ENCODE measurements around the gene KRTAP6-1. TPM values are rescaled to one million over a fixed set of nuclear protein-coding genes. Genes with fewer than 3 reads are reported as not detected.

KRTAP6-1 gene
- total RNA-seq, 6 experiments from 2014 or later = not detected

Other genes starting within 250 kb of the KRTAP6-1 start
- gene KRTAP13-2, start 241.7 kb downstream of the KRTAP6-1 start, total RNA-seq (2021; fragmentation: NEBNext Ultra II Directional; extraction: Animal tissue kit (Norgen Biotek cat#: 25700)) = not detected
- gene KRTAP13-1, start 217.9 kb downstream of the KRTAP6-1 start, total RNA-seq (2021; fragmentation: NEBNext Ultra II Directional; extraction: Animal tissue kit (Norgen Biotek cat#: 25700)) = not detected
- not detected for gene KRTAP13-3, start 188.0 kb downstream of the KRTAP6-1 start, total RNA-seq (2021; fragmentation: NEBNext Ultra II Directional; extraction: Animal tissue kit (Norgen Biotek cat#: 25700))
- gene KRTAP13-4, start 183.7 kb downstream of the KRTAP6-1 start, total RNA-seq (2021; fragmentation: NEBNext Ultra II Directional; extraction: Animal tissue kit (Norgen Biotek cat#: 25700)) = not detected
- not detected for gene KRTAP15-1, start 173.7 kb downstream of the KRTAP6-1 start, total RNA-seq (2021; fragmentation: NEBNext Ultra II Directional; extraction: Animal tissue kit (Norgen Biotek cat#: 25700))
- gene KRTAP19-1, start 133.6 kb downstream of the KRTAP6-1 start, total RNA-seq (2021; fragmentation: NEBNext Ultra II Directional; extraction: Animal tissue kit (Norgen Biotek cat#: 25700)) = not detected
- gene KRTAP19-2, start 126.5 kb downstream of the KRTAP6-1 start, total RNA-seq (2021; fragmentation: NEBNext Ultra II Directional; extraction: Animal tissue kit (Norgen Biotek cat#: 25700)) = not detected
- not detected for gene KRTAP19-3, start 121.9 kb downstream of the KRTAP6-1 start, total RNA-seq (2021; fragmentation: NEBNext Ultra II Directional; extraction: Animal tissue kit (Norgen Biotek cat#: 25700))
- not detected for gene KRTAP19-4, start 116.8 kb downstream of the KRTAP6-1 start, total RNA-seq (2021; fragmentation: NEBNext Ultra II Directional; extraction: Animal tissue kit (Norgen Biotek cat#: 25700))
- gene KRTAP19-5, start 111.8 kb downstream of the KRTAP6-1 start, total RNA-seq (2021; fragmentation: NEBNext Ultra II Directional; extraction: Animal tissue kit (Norgen Biotek cat#: 25700)) = not detected
- gene KRTAP19-6, start 72.1 kb downstream of the KRTAP6-1 start, total RNA-seq (2021; fragmentation: NEBNext Ultra II Directional; extraction: Animal tissue kit (Norgen Biotek cat#: 25700)) = not detected
- gene KRTAP19-7, start 52.6 kb downstream of the KRTAP6-1 start, total RNA-seq (2021; fragmentation: NEBNext Ultra II Directional; extraction: Animal tissue kit (Norgen Biotek cat#: 25700)) = not detected
- gene KRTAP22-2, start 23.5 kb downstream of the KRTAP6-1 start, total RNA-seq (2021; fragmentation: NEBNext Ultra II Directional; extraction: Animal tissue kit (Norgen Biotek cat#: 25700)) = not detected
- gene KRTAP6-3, start 21.5 kb downstream of the KRTAP6-1 start, total RNA-seq (2021; fragmentation: NEBNext Ultra II Directional; extraction: Animal tissue kit (Norgen Biotek cat#: 25700)) = not detected
- not detected for gene KRTAP6-2, start 15.0 kb downstream of the KRTAP6-1 start, total RNA-seq (2021; fragmentation: NEBNext Ultra II Directional; extraction: Animal tissue kit (Norgen Biotek cat#: 25700))
- gene KRTAP22-1, start 12.8 kb downstream of the KRTAP6-1 start, total RNA-seq (2021; fragmentation: NEBNext Ultra II Directional; extraction: Animal tissue kit (Norgen Biotek cat#: 25700)) = not detected
- gene KRTAP20-1, start 2.5 kb upstream of the KRTAP6-1 start, total RNA-seq (2021; fragmentation: NEBNext Ultra II Directional; extraction: Animal tissue kit (Norgen Biotek cat#: 25700)) = not detected
- gene KRTAP20-4, start 6.7 kb upstream of the KRTAP6-1 start, total RNA-seq (2021; fragmentation: NEBNext Ultra II Directional; extraction: Animal tissue kit (Norgen Biotek cat#: 25700)) = not detected
- not detected for gene KRTAP20-2, start 21.3 kb upstream of the KRTAP6-1 start, total RNA-seq (2021; fragmentation: NEBNext Ultra II Directional; extraction: Animal tissue kit (Norgen Biotek cat#: 25700))
- gene KRTAP20-3, start 28.9 kb upstream of the KRTAP6-1 start, total RNA-seq (2021; fragmentation: NEBNext Ultra II Directional; extraction: Animal tissue kit (Norgen Biotek cat#: 25700)) = not detected
- not detected for gene KRTAP21-3, start 104.8 kb upstream of the KRTAP6-1 start, total RNA-seq (2021; fragmentation: NEBNext Ultra II Directional; extraction: Animal tissue kit (Norgen Biotek cat#: 25700))
- gene KRTAP21-2, start 133.3 kb upstream of the KRTAP6-1 start, total RNA-seq (2021; fragmentation: NEBNext Ultra II Directional; extraction: Animal tissue kit (Norgen Biotek cat#: 25700)) = not detected
- gene KRTAP21-1, start 141.5 kb upstream of the KRTAP6-1 start, total RNA-seq (2021; fragmentation: NEBNext Ultra II Directional; extraction: Animal tissue kit (Norgen Biotek cat#: 25700)) = not detected
- gene KRTAP8-1, start 199.3 kb upstream of the KRTAP6-1 start, total RNA-seq (2021; fragmentation: NEBNext Ultra II Directional; extraction: Animal tissue kit (Norgen Biotek cat#: 25700)) = not detected
- gene KRTAP7-1, start 215.8 kb upstream of the KRTAP6-1 start, total RNA-seq (2021; fragmentation: NEBNext Ultra II Directional; extraction: Animal tissue kit (Norgen Biotek cat#: 25700)) = not detected

Data from HFFc6 (cell line).